GM10266 (cell line): ENCODE results near the gene HDAC7.

Experiments
- DNase-seq: peaks from one replicate; pipeline ENCODE4 v3.0.0; 2012; ENCODE audit errors: extremely low spot score
- CTCF ChIP-seq: IDR thresholded peaks from 2 replicates; pipeline ENCODE4 v1.5.1; 2012; ENCODE audit warnings: mild to moderate bottlenecking, low read depth; ENCODE audit not compliant: control insufficient read depth, insufficient read depth; ENCODE audit errors: missing control alignments

HDAC7 gene

GRCh38 chr12:47819896-47820630 is at the start of gene HDAC7:
Gene HDAC7 (minus strand): TSS chr12:47819903. CDS start chr12:47819785, 118 bp downstream.
- DNase-seq, result peak; percentile 91
- peak; percentile 19 for TF ChIP-seq CTCF

GRCh38 chr12:47868552-47869031 is 48.9 kb upstream of the HDAC7 start:
- TF ChIP-seq CTCF, result no peak
- DNase-seq, result peak; percentile 50

- DNase-seq, result no peak
- no peak for TF ChIP-seq CTCF
These were observed 48.3 kb upstream of the HDAC7 start for GRCh38 chr12:47868041-47868440.

- TF ChIP-seq CTCF, result no peak
- DNase-seq, result no peak
These were observed 47.8 kb upstream of the HDAC7 start for GRCh38 chr12:47867495-47867941.

- DNase-seq, result no peak
- TF ChIP-seq CTCF, result no peak
These were observed 45.0 kb upstream of the HDAC7 start for GRCh38 chr12:47864646-47865235.

GRCh38 chr12:47863985-47864384 is 44.3 kb upstream of the HDAC7 start:
- TF ChIP-seq CTCF, result no peak

GRCh38 chr12:47863467-47863866 is 43.8 kb upstream of the HDAC7 start:
- no peak for DNase-seq
- no peak for TF ChIP-seq CTCF

More at GRCh38 chr12:47863985-47864384, 44.3 kb upstream of the HDAC7 start:
- no peak for DNase-seq
